ENCODE results near the gene EXT2.

The EXT2 gene

DNA sequence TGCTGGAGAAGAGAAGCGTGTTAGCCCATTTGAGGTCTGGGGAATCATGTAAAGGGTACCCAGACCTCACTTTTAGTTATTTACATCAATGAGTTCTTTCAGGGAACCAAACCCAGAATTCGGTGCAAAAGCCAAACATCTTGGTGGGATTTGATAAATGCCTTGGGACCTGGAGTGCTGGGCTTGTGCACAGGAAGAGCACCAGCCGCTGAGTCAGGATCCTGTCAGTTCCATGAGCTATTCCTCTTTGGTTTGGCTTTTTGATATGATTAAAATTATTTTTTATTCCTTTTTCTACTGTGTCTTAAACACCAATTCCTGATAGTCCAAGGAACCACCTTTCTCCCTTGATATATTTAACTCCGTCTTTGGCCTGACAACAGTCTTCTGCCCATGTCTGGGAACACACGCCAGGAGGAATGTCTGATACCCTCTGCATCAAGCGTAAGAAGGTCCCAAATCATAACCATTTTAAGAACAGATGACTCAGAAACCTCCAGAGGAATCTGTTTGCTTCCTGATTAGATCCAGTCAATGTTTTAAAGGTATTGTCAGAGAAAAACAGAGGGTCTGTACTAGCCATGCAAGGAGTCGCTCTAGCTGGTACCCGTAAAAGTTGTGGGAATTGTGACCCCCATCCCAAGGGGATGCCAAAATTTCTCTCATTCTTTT is 149.3 kb downstream of the EXT2 start:
- Mint-ChIP-seq H3K27ac (no peak overlapping the region), H3K36me3 (ENCODE audit: low read depth) (peaks cover 8% of the 10 kb centered on the region), H3K27me3 (ENCODE audit: low read depth) (no peaks in the 10 kb centered on the region), H3K4me1 (ENCODE audit: low read depth) (no peaks in the 10 kb centered on the region), H3K9me3 (no peaks in the 10 kb centered on the region), H3K4me3 (no peak overlapping the region)
- no peak for DNase-seq (ENCODE audit: low spot score)

DNA sequence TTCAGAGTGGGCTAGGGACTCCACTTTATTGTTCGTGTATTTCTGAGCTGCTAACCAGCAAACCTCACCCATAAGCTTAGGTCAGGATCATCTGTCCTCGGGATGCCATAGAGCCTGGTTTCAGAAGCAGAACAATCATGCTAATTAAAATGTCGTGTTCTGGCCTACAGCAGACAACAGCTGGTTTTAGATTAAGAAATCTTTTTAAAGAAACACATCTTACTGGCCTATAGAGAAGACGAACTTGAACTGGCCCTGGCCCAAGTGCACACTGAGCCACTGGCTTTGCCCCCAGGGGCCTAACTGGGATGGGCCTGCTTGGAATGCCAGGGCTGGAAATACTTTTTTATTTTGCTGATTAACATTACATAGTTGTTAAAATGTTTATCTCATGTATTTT is 151.2 kb downstream of the EXT2 start:
- no peak overlapping the region for H3K4me3 Mint-ChIP-seq
- no peak for DNase-seq (ENCODE audit: low spot score)
- H3K27ac Mint-ChIP-seq, result no peak overlapping the region
- peaks cover 11% of the 10 kb centered on the region for H3K9me3 Mint-ChIP-seq
- H3K27me3 Mint-ChIP-seq (ENCODE audit: low read depth), result no peaks in the 10 kb centered on the region
- peaks cover 13% of the 10 kb centered on the region for H3K36me3 Mint-ChIP-seq (ENCODE audit: low read depth)
- no peaks in the 10 kb centered on the region for H3K4me1 Mint-ChIP-seq (ENCODE audit: low read depth)

DNA sequence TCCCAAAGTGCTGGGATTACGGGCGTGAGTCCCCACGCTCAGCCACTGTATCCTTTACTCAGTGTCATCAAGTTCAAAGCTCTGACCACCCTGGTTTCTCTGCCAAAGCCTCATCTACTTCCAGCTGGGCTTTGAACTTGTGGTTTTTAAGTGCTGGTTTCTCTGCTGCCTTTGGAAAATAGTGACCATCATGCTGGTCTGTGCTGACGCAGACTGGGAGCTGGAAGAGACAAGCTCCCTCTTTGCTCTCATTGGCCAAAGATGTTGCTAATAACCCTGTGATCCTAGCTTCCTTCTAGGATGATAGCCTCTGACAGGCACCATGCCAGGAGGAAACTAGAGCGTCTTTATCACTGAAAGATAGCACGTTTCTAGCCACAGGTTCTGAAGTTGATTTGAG is 152.0 kb downstream of the EXT2 start:
- Mint-ChIP-seq H3K4me1 (ENCODE audit: low read depth) (no peaks in the 10 kb centered on the region), H3K4me3 (no peak overlapping the region), H3K9me3 (peaks cover 19% of the 10 kb centered on the region), H3K36me3 (ENCODE audit: low read depth) (peaks cover 20% of the 10 kb centered on the region), H3K27ac (peak overlapping the region; percentile 26), H3K27me3 (ENCODE audit: low read depth) (no peaks in the 10 kb centered on the region)
- no peak for DNase-seq (ENCODE audit: low spot score)

DNA sequence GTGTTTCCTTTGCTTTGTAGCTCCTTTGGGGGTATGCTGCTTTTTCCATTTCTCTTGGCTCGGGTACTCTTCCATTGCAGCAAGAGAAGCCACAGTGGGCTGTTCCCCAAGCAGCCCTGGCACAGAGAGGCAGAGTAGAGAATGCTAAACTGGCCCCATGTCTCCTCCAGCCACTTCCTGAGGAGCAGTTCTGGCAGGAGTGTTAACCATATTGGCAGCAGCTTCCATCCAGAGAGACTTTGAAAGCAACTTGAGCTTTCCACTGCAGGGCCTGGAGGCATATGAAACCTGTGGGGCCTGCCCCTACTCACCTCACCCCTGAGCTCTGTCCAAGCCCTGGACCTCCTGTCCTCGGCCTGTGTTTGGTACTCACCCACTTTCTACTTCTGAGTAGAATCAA is 152.6 kb downstream of the EXT2 start:
- Mint-ChIP-seq H3K27ac (no peak overlapping the region), H3K4me1 (ENCODE audit: low read depth) (no peaks in the 10 kb centered on the region), H3K36me3 (ENCODE audit: low read depth) (peaks cover 26% of the 10 kb centered on the region), H3K27me3 (ENCODE audit: low read depth) (no peaks in the 10 kb centered on the region), H3K4me3 (no peak overlapping the region), H3K9me3 (peaks cover 25% of the 10 kb centered on the region)
- DNase-seq (ENCODE audit: low spot score), result no peak

DNA sequence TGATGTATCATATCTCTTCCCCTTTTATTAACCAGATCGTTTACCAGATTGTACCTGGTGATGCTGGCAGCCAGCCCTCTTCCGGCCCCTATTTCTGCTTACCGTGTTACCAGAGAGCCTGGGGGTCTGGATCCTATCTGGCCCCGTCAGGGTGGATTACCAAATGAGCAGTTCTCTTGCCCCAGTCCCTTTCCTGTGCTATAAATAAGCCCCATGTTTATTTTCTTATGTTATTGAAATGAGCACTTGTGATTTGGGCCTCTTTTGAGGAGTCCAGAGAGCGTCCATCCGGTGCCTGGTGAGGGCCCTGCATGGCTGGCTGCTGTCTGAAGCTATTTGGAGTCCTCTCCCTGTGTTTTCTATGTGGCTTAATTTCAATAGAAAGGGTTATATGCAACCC is 154.9 kb downstream of the EXT2 start:
- DNase-seq (ENCODE audit: low spot score), result no peak
- H3K36me3 Mint-ChIP-seq (ENCODE audit: low read depth), result peaks cover 25% of the 10 kb centered on the region
- H3K9me3 Mint-ChIP-seq, result peaks cover 36% of the 10 kb centered on the region
- H3K27me3 Mint-ChIP-seq (ENCODE audit: low read depth), result no peaks in the 10 kb centered on the region
- H3K4me1 Mint-ChIP-seq (ENCODE audit: low read depth), result no peaks in the 10 kb centered on the region
- H3K27ac Mint-ChIP-seq, result no peak overlapping the region
- no peak overlapping the region for H3K4me3 Mint-ChIP-seq

DNA sequence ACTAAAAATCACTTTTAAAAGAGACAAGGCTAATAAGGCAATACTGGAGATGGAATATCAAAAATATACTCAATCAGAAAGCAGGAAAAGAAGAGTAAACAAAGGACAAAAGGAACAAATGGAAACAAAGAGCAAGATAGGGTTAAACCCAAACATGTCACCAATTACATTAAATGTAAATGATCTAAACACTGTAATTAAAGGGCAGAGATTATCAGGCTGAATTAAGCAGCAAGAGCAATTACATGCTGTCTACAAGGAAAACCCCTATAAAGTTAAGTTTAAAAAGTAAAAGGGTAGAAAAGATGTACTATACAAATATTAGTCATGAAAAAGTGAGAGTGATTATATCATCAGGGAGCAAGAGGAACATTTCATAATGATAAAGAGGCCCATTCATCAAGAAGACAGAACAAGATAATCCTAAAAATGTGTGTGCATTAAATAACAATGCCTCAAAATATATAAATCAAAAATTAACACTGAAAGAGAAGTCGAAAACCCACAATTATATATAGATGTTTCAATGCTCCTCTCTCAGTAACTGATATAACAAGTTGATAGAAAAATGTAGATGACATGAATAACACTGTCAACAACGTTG is 157.6 kb downstream of the EXT2 start:
- DNase-seq (ENCODE audit: low spot score), result no peak
- H3K9me3 Mint-ChIP-seq, result peaks cover 36% of the 10 kb centered on the region
- peaks cover 15% of the 10 kb centered on the region for H3K4me1 Mint-ChIP-seq (ENCODE audit: low read depth)
- H3K4me3 Mint-ChIP-seq, result no peak overlapping the region
- H3K27ac Mint-ChIP-seq, result no peak overlapping the region
- H3K27me3 Mint-ChIP-seq (ENCODE audit: low read depth), result no peaks in the 10 kb centered on the region
- H3K36me3 Mint-ChIP-seq (ENCODE audit: low read depth), result peaks cover 25% of the 10 kb centered on the region

DNA sequence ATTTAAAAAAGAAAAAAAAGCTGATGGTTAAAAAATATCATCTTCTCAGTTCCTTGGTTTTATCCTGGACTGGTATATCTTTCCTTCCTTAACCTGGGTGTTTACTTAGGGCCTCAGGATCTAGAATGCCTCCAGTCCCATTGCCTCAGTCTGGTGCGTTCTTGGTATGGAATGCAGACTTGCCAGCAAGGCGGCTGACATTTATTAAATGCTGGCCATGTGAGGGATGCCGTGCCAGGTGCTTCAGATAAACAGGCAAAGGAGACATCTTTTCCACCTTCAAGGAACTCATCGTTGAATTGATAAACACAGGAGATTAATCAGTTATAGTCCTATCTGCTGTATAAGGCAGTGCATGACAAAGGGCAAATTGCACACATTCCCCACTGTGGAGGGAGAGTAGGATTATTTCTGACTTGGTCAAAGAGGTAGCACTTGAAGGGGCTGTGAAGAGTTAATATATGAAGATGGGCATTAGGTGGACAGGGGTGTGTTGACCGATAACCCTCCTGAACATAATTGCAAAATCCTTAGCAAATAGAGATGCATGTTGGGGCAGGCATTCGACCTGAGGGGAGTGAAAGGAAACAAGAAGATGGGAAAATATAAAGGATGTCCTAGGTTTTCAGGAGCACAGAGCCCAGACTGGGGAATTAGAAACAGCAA is 160.1 kb downstream of the EXT2 start:
- Mint-ChIP-seq H3K27me3 (ENCODE audit: low read depth) (no peaks in the 10 kb centered on the region), H3K36me3 (ENCODE audit: low read depth) (peaks cover 25% of the 10 kb centered on the region), H3K9me3 (peaks cover 36% of the 10 kb centered on the region), H3K4me1 (ENCODE audit: low read depth) (peaks cover 24% of the 10 kb centered on the region), H3K27ac (no peak overlapping the region), H3K4me3 (no peak overlapping the region)
- no peak for DNase-seq (ENCODE audit: low spot score)

DNA sequence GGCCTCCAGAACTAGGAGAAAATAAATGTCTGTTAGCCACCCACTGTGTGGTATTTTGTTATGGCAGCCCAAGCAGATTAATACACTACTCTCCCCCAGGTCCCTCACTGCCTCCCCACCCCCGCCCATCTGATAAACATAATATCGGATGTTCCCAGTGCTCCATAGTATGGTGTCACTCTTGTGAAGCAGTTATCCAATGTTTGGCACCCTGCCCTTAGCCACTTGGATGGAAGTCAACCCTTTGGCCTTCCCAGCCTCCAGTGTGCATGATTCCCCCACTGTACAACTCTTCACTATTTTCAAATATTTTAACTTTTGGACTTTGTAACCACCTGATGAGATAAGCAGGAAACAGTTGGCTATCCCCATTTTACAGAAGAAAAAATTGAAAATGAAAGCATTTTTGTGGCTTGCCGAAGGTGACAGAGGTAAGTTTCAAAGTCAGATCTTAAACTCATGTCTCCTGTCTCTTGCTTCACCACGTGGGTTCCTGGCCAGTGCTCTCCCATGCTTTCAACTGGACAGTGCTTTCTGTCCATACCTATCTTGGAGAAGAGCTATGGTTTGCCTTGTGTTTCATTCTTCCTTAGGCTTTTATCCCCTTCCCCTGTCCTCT is 161.3 kb downstream of the EXT2 start:
- Mint-ChIP-seq H3K9me3 (peaks cover 24% of the 10 kb centered on the region), H3K27me3 (ENCODE audit: low read depth) (no peaks in the 10 kb centered on the region), H3K27ac (peak overlapping the region; percentile 81), H3K4me1 (ENCODE audit: low read depth) (peaks cover 24% of the 10 kb centered on the region), H3K4me3 (peak overlapping the region; percentile 55), H3K36me3 (ENCODE audit: low read depth) (peaks cover 17% of the 10 kb centered on the region)
- no peak for DNase-seq (ENCODE audit: low spot score)

DNA sequence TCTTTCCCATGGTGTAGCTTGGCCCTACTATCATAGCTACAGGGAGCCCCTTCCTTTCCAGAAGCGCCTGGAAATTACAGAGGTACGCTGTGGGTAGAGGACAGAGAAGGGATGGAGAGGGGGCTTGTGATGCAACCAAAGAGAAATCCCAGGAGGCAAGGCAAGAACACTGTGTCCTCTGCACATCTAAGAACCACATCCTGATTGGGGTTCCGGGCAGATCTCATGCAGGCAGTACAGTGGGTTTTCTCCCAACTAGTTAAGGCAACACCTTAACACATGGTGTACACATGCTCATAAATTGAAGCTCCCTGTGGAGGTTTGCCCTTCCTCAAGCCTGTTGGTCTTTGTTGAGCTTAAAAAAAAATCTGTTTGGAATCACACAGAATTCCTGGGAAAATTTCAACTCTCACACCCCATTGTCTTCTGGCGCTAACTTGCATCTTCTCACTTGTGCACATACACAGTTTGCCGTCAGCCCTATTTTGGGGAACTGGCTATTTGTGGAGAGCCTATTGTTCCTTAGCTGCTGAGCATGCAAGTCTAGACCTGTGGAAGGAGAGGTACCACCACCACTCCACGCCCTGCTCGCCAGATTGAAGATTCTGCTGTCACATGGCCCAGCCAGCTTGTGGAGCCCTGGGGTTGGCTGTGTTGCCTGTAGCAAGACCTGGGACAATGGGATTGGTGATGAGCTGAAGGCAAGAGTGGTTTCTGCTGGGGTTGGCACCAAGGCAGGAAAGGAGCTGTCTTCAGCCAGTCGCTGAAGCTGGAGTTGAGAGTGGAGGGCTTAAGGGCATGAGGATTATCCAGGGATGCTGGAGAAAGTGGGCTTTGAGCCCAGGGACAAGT is 162.1 kb downstream of the EXT2 start:
- H3K36me3 Mint-ChIP-seq (ENCODE audit: low read depth), result peaks cover 9% of the 10 kb centered on the region
- DNase-seq (ENCODE audit: low spot score), result no peak
- H3K27ac Mint-ChIP-seq, result peak overlapping the region; percentile 81
- peak overlapping the region; percentile 55 for H3K4me3 Mint-ChIP-seq
- peaks cover 24% of the 10 kb centered on the region for H3K4me1 Mint-ChIP-seq (ENCODE audit: low read depth)
- H3K9me3 Mint-ChIP-seq, result peaks cover 16% of the 10 kb centered on the region
- no peaks in the 10 kb centered on the region for H3K27me3 Mint-ChIP-seq (ENCODE audit: low read depth)

DNA sequence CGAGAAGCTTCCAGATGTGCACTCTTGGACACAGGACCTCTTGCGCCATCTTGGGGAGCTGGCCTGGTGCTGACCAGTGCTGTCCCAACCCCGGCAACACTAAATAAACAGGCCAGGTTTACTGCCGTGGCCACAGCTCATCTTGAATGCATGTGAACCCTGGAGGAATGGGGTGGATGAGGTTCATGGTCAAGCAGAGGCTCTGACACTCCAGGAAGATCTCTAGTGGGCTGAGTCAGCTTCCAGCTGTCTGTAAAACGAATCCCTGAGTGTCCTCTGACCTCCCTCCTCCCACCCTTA is 162.7 kb downstream of the EXT2 start:
- Mint-ChIP-seq H3K4me1 (ENCODE audit: low read depth) (peaks cover 24% of the 10 kb centered on the region), H3K27me3 (ENCODE audit: low read depth) (no peaks in the 10 kb centered on the region), H3K4me3 (no peak overlapping the region), H3K36me3 (ENCODE audit: low read depth) (peaks cover 3% of the 10 kb centered on the region), H3K9me3 (peaks cover 10% of the 10 kb centered on the region), H3K27ac (no peak overlapping the region)
- no peak for DNase-seq (ENCODE audit: low spot score)

DNA sequence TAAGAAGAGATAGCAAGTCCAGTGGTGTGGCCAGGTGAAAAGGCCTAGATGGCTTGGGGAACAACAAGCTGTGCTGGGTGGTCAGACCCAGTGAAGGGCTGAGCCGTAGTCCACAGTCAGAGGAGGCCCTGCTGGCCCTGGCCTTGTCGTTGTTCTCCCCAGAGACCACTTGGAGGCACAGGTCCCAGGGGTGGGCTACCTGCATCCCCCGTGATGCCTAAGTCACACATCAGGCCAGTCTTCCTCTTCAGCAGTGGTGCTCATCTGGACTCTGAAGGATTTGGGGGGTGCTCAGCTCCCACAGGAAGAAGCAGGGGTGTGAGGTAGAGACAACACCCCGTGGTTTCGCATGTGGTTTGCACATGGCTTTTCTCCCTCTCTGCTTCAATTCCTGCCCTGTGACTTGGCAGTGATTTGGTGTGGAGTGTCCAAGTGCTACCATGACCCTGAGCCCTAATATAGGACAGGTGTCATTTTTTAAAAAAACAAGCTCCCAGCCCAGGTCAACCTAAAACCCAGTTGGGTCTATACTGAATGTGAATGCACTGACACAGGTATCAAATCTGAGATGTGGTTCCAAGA is 163.5 kb downstream of the EXT2 start:
- Mint-ChIP-seq H3K9me3 (peaks cover 2% of the 10 kb centered on the region), H3K4me3 (no peak overlapping the region), H3K27ac (no peak overlapping the region), H3K4me1 (ENCODE audit: low read depth) (peaks cover 24% of the 10 kb centered on the region), H3K27me3 (ENCODE audit: low read depth) (no peaks in the 10 kb centered on the region), H3K36me3 (ENCODE audit: low read depth) (peaks cover under 1% of the 10 kb centered on the region)
- DNase-seq (ENCODE audit: low spot score), result no peak

DNA sequence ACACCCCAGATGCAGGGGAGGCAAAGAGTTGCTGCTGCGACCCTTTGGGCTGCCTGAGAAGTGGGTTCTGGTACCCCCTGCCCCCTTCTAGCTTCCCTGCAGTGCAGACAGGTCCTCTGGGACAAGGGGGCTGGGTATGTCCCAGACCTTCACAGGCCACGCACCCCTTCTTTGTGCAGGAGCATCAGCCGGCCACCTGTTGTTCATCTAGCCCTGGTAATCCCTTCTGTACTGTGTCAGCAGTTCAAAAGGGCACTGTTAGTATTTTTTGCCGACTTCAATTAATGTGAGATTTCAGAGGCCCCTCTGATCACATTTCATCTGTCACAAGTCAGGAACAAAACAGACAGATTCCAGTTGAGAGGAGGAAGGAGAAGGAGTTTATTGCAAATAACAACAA is 164.6 kb downstream of the EXT2 start:
- no peaks in the 10 kb centered on the region for H3K9me3 Mint-ChIP-seq

DNA sequence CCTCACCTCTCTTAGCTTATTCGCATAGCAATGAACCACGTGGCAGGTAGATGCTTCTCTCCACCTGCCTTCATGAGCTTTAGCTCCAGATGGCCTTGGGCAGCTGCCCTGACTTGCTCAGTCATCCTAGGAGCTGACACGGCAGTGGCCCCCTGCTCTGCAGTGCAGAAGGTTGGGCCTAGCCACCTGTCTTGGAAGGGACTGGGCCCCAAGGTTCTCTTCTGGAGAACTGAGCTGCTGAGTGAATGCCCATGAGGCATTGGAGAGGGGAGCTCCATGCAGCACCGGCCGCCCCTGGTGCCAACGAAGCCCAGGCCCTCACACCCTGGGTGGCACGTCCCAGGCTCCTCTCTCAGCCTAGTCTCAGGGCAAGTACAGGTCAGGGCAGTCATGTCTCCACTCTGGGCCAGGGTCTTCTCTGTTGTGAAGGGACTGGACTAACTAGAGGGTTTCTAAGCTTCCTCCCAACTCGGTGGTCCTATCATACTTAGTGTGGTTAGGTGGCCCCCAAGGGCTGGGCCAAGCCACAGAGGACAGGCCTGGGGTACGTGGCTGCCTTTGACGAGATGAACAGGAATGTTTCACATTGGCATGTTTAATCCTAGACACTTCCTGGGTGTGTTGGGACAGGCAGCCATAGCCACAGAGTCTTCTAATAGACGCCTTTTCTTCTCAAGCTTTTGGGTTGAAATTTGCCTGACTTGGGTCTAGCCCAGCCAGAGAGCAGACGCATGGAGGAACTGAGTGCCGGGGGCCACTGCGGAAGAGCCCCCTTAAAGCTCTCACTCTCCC is 166.5 kb downstream of the EXT2 start:
- no peaks in the 10 kb centered on the region for H3K9me3 Mint-ChIP-seq

More for the DNA sequence above, 164.6 kb downstream of the EXT2 start:
- no peak for DNase-seq (ENCODE audit: low spot score)
- Mint-ChIP-seq H3K27me3 (ENCODE audit: low read depth) (no peaks in the 10 kb centered on the region), H3K4me1 (ENCODE audit: low read depth) (peaks cover 24% of the 10 kb centered on the region), H3K36me3 (ENCODE audit: low read depth) (no peaks in the 10 kb centered on the region), H3K27ac (no peak overlapping the region), H3K4me3 (no peak overlapping the region)

More for the DNA sequence above, 166.5 kb downstream of the EXT2 start:
- no peak for DNase-seq (ENCODE audit: low spot score)
- H3K27me3 Mint-ChIP-seq (ENCODE audit: low read depth), result no peaks in the 10 kb centered on the region
- no peaks in the 10 kb centered on the region for H3K36me3 Mint-ChIP-seq (ENCODE audit: low read depth)
- H3K27ac Mint-ChIP-seq, result no peak overlapping the region
- H3K4me3 Mint-ChIP-seq, result no peak overlapping the region
- H3K4me1 Mint-ChIP-seq (ENCODE audit: low read depth), result peaks cover 17% of the 10 kb centered on the region
